Melanocyte of skin (primary cell): ENCODE results near the gene PALMD. TPM values are rescaled to one million over a fixed set of nuclear protein-coding genes. Genes with fewer than 3 reads are reported as not detected.

Source experiments
- total RNA-seq, 2 donors: library from RNA; depleted of rRNA; stranded (reverse); fragments of >200 nt; gene quantifications; 2 replicates each; pipeline ENCODE4 v1.2.3, GENCODE V29; 2012

Gene PALMD
- not detected for total RNA-seq

GRCh38 chr1:99645699-99646531, at the start of gene PALMD:
TSS of gene PALMD (plus strand) at chr1:99646113. CDS start at chr1:99646318, 205 bp downstream.

Other genes starting within 250 kb of the PALMD start
- gene FRRS1, start 120.5 kb downstream of the PALMD start, total RNA-seq = 10 to 100 TPM; 13.8 to 15.0 TPM
- 10 to 100 TPM; 10.3 to 13.1 TPM for gene AGL, start 204.2 kb downstream of the PALMD start, total RNA-seq